GM03348 (cell line): Measurements from ENCODE around the gene IGF2R.
"Not testable (repeated sequence)": the region's sequence is repeated elsewhere in the genome, so short reads cannot be mapped to it uniquely, and the experiment has no call there.

ENCODE experiments used
- DNase-seq: peaks from one replicate; pipeline ENCODE4 v3.0.0; 2012; ENCODE audit warnings: low spot score

Gene IGF2R, protein sequence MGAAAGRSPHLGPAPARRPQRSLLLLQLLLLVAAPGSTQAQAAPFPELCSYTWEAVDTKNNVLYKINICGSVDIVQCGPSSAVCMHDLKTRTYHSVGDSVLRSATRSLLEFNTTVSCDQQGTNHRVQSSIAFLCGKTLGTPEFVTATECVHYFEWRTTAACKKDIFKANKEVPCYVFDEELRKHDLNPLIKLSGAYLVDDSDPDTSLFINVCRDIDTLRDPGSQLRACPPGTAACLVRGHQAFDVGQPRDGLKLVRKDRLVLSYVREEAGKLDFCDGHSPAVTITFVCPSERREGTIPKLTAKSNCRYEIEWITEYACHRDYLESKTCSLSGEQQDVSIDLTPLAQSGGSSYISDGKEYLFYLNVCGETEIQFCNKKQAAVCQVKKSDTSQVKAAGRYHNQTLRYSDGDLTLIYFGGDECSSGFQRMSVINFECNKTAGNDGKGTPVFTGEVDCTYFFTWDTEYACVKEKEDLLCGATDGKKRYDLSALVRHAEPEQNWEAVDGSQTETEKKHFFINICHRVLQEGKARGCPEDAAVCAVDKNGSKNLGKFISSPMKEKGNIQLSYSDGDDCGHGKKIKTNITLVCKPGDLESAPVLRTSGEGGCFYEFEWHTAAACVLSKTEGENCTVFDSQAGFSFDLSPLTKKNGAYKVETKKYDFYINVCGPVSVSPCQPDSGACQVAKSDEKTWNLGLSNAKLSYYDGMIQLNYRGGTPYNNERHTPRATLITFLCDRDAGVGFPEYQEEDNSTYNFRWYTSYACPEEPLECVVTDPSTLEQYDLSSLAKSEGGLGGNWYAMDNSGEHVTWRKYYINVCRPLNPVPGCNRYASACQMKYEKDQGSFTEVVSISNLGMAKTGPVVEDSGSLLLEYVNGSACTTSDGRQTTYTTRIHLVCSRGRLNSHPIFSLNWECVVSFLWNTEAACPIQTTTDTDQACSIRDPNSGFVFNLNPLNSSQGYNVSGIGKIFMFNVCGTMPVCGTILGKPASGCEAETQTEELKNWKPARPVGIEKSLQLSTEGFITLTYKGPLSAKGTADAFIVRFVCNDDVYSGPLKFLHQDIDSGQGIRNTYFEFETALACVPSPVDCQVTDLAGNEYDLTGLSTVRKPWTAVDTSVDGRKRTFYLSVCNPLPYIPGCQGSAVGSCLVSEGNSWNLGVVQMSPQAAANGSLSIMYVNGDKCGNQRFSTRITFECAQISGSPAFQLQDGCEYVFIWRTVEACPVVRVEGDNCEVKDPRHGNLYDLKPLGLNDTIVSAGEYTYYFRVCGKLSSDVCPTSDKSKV (N-terminal part only)

DNA sequence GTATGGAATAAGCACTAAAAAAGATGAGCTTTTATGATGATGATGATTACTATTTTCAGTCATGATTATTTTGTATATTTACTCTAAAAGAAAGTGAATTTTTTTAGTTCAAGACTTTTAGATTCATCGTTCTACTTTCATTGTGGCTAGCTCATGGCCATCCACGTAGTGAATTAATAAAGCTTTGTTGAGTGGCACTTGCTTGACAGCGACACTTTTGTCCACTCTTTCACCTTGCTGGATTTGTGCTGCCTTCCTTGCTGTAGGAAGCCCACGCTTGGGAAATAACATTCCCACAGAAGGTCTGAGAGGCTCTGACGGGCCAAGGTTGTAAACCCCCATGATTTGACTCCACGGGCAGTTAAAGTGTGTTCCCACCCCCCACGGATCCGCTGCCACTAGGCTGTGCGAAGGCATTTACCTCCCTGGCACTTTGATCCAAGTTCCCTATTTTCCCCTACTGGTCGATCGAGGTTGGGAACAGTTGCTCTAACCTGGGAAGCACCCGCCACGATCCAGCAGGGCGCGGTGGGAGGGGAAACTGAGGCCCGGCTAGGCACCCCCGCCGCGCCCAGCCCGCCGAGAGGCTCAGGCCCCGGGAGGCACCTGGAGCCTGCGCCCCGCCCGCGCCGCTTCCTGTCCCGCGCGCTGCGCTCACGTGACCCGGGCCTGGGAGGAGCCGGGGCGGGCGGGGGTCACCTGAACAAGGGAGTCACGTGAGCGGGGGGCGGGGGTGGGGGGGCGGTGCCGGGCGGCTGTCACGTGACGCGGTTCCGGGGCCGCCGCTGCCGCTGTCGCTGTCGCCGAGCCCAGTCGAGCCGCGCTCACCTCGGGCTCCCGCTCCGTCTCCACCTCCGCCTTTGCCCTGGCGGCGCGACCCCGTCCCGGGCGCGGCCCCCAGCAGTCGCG is at the start of gene IGF2R:
Gene IGF2R, plus strand, starts transcription at position 788 of the 909 bp plus-strand sequence. CDS start 165 bp downstream, outside the sequence.
- peak; percentile 97 for DNase-seq

DNA sequence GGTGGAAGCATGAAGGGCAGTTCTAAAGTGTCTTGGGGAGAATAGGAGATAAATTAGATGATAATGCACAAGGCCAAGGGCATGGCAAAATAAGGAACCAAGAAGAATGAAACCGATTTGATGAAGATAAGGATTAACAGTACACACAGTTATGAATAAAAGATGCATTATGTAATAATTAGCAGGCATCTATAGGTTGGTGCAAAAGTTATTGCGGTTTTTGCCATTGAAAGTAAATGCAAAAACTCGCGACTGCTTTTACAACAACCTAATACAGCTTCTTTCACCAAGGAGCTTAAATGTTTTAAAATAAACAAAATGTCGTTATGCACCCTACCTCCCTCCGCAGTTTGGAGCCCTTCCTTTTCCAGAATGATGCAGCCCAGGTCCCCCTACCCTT is 49.1 kb upstream of the IGF2R start:
- no peak for DNase-seq

DNA sequence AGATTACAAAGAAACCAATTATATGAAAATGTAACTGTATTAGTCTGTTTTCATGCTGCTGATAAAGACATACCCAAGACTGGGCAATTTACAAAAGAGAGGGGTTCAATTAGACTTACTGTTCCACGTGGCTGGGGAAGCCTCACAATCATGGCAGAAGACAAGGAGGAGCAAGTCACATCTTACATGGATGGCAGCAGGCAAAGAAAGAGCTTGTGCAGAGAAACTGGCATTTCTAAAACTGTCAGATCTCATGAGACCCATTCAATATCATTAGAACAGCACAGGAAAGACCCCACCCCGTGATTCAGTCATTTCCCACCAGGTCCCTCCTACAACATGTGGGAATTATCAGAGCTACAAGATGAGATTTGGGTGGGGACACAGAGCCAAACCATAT is 44.7 kb upstream of the IGF2R start:
- not testable (repeated sequence) for DNase-seq

DNA sequence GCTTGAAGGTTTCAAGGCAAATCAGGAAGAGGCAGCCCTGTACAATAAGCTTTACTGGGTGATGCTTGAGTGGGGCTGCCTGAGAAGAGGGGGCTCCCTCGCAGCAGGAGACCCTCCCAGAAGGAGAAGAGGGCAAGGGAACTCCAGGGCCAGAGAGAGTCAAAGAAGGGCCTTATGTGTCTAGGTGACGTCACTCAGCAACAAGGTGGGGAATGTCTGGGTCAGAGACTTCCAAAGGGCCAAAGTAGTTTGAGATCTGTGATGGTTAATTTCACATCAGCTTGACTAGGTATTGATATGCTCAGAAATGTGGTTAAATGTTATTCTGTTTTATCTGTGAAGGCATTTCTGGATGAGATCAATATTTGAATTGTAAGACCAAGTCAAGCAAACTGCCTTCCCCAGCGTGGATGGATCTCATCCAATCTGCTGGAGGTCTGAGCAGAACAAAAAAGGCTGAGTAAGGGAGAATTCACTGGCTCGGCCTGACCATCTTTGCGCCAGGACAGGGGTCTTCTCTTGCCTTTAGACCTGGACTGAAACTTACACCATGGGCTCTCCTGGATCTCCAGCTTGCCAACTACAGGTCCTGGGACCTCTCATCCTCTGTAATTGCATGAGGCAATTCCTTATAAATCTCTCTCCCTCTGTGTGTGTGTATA is 42.2 kb upstream of the IGF2R start:
- DNase-seq = no peak

DNA sequence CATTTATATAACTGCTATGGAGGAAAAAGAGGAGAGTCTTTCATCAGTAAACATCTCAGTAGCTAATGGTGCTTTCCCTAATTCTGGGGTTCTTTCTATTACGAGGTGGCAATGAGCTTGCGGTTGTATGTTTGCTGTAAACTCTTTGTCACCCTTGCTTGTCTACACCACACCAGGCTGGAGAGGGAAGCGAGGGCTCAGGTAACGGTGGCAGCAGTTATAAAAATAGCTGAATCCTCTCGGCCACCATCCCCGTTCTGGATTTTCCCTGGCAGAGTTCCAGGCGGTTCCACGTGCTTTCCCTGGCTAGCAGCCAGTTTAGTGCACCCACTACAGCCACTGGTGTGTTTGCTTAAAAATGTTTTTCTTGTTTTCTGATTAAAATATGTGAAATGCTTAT is 39.1 kb upstream of the IGF2R start:
- no peak for DNase-seq

DNA sequence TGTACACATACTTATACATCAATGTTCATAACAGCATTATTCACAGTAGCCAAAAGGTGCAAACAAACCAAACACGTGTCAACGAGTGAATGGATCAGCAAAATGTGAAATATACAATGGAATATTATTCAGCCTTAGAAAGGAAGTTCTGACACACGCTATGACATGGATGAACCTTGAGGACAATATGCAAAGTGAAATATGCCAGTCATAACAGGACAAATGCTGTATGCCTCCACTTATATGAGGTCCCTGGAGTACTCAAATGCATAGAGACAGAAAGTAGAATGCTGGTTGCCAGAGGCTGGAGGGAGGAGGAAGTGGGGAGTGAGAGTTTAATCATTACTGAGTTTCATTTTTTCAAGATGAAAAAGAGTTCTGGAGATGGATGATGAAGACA is 37.8 kb upstream of the IGF2R start:
- DNase-seq = no peak

DNA sequence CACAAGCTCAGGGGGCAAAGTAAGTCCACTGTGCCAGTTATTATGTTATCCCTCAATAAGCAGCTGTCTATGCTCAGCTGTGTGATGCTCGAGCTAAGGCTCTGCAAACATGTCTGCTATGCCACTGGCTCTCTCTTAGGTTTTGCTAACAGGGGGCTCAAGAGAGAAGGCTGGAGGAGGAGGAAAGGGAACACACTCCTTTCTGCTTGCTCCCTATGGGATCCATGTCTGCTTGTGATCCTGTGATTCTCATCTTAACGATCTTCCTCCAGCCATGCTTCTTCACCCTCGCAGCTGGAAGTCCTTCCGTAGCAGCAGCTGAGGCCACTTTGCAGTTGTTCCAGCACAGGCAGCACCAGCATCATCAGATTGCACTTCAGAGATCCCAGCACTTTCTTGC is 37.0 kb upstream of the IGF2R start:
- DNase-seq = no peak

DNA sequence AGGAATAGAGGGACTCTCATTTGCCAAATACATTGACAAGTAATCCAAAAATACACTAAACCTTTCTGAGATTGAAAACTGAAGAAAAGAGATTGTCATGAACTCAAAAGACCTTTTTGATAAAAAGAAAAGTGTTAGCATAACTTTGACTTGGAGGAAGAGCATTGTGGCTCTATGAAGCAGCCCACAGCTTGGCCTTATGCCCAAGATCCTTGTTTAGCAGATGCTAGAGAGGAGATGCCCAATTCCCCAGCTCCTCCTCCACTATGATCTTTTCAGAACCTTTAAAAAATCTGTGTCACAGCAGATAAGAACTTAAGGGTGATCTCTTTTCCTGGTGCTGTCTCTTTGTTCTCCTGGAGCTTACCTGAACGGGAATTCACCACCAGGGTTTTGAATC is 35.8 kb upstream of the IGF2R start:
- DNase-seq = no peak

DNA sequence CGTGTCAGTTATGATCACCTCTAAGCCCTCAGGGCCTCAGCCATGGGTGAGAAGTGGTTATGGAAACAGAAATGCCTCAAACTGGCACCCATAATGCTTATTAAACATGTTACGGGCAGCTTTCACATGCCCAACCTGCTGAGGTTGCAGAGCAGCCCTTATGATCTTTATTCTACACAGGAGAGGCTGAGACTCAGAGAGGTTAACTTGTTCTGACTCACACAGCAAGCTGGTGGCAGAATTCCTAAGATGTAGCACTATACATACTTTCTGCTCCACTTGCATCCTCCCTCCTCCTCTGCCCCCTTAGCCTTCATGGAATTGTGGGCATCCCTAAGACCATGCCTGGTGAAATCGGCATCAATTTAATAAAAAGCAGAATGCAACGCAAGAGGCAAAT is 34.7 kb upstream of the IGF2R start:
- DNase-seq = no peak

DNA sequence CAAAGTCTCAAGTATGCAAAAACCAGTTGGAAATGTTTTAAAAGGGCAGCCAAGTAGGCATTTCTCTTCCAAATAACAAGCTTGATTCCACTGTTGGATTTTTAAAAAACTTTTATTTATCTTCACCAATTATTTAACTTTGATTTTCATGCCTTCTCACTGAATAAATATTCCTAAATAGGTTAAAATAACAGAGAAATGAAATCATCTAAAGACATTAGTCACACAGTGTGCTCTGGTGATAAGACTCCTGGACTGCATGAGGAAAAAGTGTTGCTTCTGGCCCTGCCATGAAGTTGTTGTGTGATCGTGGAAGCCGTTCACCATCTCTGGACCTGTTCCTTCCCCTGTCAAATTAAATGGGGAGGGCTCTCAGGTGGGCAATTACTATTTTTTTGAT is 33.8 kb upstream of the IGF2R start:
- DNase-seq = no peak

DNA sequence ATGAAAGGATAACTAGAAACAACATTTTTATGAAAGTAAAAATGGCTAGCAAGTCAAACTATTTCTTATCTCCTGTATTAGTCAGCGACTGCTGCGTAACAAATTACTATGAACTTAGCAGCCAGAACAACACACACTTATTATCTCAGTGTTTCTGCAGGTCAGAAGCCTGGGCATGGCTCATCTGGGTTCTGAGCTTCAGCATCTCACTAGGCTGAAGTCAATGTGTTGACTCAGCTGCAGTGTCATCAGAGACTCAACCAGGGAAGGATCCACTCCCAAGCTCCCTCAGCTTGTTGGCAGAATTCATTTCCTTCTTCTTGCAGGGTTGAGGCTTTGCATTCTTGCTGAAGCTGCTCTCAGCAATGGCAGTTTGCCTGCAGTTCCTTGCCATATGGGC is 33.2 kb upstream of the IGF2R start:
- DNase-seq = no peak

DNA sequence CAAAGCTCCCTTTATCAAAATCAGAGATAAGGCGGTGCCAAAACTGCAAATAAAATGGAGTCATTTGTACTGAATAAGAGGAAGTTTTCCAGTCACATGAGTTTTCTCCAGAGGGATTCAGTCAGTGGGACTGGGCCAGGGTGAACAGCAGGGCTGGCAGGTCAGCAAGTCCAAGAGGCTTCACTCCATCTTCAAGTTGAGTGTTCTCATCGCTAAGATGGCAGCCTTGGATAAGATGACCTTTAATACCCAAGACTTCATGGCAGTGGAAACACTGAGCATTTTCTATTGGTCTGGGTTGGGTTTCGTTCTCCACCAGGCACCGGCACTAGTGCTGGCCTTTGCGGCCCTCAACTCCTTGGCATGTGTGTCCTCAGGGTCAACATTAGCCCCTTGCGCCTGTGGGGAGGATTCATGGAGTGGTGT is 29.3 kb upstream of the IGF2R start:
- DNase-seq = no peak

DNA sequence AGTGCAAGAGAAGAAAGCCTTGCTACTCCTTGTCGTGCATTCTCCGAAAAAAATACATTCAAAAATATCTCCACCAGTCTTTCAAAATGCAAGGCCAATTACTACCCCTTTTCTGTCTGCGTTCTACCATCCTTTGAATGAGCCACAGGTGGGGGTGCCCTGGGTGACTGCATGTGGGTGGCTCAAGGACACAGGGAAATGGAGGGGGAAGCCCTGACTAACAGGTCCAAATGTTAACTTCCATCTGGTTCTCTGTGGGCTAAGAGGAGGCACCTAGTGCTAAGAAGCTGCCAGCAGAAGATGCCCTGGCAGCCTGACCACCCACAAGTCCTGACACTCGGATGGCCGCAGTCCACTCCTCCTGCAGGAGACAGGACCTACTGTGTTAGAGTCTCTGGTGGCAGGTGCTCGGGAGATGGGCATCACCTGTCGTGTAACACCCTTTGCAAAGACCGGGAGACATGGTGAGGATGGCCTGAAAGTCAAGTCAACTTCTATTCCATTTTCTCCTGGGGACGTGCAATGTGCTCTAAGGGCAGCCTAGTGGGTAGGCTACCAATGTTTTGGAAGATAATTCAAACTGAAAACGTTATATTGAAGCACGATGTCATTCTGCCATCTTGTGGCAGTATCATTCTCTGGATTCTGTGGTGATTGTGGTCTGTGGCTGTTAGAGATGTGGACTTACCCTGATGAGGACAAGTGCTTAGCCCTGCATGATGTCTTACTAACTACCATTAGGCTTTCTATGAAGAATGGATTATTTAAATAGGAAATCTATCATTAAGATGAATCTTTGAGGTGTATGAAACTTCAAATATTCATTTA is 27.4 kb upstream of the IGF2R start:
- DNase-seq = peak; percentile 30

DNA sequence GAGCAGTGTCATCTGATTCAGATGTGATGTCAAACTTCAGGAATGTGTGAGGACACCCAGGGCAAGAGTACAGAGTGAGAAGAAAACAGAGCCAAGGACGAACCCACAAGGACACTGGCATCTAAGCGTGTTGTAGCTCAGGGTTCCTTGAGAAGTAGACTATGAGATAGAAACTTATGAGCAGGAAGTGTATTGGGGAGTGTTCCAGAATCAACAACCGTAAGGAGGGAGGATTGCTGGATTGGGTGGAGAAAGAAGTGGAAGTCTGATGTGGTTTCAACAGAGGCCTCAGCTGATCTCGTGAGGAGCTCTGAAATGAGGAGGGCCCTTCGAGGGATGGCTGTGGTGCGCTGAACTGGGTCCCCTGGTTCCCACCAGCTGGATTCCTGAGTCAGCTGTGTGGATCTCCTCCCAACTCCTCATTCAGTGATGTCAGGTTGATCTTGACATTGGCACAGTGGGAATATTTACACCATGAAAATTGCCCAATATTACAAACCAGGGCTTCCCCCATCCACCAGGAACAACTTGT is 25.7 kb upstream of the IGF2R start:
- DNase-seq = peak; percentile 48

DNA sequence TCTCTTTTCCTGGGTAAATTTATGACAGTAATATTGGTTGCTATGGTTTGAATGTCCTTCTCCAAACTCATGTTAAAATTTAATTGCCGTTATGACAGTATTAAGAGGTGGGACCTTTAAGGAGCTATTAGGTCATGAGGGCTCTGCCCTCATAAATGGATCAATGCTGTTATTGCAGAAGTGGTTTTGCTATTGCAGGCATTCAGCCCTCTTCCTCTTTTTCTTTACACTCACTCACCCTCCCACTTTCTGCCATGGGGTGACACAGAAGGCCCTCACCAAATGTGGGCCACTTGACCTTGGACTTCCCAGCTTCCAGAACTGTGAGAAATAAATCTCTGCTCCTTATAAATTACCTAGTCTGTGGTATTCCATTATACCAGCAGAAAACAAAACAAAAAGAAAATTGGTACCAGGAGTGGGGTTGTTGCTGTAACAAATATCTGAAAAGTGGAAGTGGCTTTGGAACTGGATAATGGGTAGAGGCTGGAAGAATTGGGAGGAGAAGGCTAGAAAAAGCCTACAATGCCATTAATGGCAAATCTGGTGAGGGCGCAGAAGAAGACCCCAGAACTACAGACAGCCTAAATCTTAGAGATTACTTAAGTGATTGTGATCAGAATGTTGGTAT is 24.8 kb upstream of the IGF2R start:
- DNase-seq = no peak

DNA sequence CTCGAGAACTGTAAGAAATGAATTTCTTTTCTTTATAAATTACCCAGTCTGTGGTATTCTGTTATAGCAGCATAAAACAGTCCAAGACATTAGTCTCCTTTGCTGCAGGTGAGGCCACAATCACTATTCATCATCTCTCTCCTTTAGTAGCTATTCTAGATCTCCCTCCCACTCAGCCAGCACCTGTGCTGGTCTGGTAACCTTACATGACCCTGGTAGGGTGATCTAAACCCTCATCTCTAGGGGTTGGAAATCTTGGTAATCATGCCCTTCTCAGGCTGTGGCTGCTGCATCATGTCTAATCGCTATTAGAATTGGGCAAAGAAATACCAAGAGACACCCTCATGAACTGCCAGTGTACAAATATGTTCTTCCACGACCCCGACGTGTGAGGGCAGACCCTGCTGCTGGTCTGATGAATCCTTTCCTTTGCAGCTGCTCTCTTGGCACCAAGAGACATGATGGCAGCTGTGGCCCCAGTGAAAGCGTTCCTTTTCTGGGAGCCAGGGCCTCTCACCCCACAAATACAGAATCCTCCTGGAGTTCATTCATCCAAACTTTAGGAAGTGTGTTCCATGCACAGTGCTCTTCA is 23.0 kb upstream of the IGF2R start:
- DNase-seq = no peak

DNA sequence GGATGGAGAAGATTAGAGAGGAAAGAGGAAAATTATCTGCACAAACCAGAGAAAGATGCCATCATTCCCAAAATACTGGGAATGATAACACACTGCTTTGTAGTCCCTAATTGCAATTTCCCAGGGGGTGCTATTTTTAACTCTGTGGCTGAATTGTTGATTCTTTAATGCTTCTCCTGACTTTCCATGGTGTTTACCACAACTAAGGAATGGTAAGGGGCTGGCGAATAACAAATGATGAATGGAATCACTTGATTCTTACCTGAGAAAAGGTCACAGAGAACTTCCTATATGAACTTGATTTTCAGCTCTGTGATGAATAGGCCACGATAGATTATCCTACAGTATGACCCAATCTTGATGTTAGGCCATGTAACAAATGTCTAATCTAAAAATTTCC is 22.0 kb upstream of the IGF2R start:
- DNase-seq = no peak

DNA sequence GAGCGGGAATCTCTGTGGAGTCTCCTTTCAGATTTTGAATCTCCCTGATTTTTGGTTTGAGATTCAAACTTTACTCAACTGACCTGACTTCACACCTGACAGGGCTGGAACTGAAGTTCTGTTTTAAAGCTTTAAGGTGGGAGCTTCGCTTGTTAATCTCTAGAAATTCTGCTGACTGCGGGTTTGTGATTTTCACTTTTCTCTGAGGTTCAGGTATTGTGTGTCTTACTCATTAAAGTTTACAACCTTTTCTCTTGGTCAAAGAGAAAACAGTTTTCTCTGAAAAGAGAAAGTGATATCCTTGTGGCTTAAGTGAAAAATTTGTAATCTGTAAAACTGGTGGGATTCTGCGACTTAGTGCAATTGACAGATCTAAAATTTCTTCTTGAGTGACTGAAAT is 20.7 kb upstream of the IGF2R start:
- DNase-seq = no peak

DNA sequence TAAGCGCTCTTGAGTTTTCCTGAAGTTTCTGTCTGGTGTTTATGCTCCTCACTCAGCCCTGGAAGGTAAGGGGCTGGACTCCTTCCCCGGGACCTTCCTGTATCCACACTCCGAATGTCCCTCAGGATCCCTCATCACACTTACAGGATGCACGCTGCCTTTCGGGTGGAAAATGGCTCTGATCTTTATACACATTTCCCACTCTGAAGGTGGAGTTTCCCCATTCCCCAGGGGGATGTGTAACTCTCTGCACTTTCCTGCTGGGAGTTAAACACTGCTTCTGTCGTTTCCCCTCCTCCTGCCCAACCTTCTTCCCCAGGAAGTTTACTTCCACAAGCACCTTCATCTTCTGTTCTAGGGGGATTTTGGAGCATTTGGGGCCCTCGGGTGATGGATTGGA is 17.1 kb upstream of the IGF2R start:
- no peak for DNase-seq
